ENCODE data around the gene C2.
A peak's percentile ranks its signal among the peaks of the same experiment; 100 is the strongest.

C2 gene

GRCh38 chr6:31927242-31927862 lies at the start of gene C2:
C2 (plus strand) TSS chr6:31927717; CDS start chr6:31927753, 36 bp downstream.
- no peak for DNase-seq

DNA sequence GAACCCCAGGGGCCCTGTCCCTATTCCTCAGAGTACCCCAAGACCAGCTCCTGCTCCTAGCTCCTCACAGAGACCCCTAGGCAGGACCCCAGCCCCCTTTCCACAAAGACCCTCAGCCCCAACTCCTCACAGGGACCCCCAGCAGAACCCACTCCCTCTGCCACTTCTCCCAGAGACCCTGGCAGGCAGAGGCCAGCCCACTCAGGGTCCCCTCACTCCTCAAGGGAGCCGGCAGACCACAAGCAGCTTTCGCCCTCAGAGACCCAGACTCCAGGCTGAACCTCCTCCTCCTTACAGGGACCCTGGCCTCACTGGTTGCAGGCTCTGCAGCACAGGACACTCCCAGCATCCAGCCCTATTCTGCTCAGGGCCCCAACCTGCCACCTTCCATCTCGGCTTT lies 49.3 kb upstream of the C2 start:
- DNase-seq, result no peak

GRCh38 chr6:31878726-31879125 lies 48.8 kb upstream of the C2 start, which contains the start of gene SLC44A4:
SLC44A4 (minus strand) TSS chr6:31878997; CDS start chr6:31878980, 17 bp downstream.
- DNase-seq, result no peak

DNA sequence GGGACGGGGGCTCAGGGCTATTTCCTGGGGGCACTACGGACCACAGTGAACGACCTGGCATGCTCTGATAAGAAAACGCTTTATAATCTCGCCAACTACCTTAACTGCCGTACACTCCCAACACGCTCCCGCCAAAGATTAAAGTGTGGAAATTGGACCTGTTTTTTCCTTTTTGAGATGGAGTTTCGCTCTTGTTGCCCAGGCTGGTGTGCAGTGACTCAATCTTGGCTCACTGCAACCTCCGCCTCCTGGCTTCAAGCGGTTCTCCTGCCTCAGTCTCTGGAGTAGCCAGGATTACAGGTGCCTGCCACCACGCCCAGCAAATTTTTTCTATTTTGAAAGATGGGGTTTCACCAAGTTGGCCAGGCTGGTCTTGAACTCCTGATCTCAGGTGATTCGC lies 48.4 kb upstream of the C2 start:
- DNase-seq, result no peak

GRCh38 chr6:31879901-31880300 lies 47.6 kb upstream of the C2 start:
- no peak for DNase-seq

DNA sequence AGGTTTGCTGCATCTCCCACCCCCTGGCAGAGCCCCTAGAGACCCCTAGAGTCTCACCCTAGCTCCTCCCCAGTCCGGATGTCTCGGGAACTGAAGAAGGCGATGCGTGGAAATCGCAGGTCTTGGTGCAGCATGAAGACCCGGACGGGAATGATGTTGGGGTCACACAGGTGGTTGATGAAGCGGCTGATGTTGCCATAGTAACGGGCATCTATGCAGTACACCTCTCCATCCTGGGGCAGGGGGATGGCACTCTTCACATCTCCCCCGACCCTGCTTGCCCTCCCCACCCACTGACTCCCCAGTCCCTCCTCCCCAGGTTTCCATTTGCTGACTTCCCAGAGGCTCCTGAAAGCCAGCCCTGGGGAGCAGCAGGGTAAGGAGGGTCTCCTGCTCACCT lies 46.9 kb upstream of the C2 start:
- DNase-seq, result no peak

GRCh38 chr6:31881136-31881859 lies 46.2 kb upstream of the C2 start:
- DNase-seq, result no peak

- peak; percentile 83 for DNase-seq
These were observed 45.2 kb upstream of the C2 start for GRCh38 chr6:31882344-31882743.

- no peak for DNase-seq
These were observed 43.8 kb upstream of the C2 start for GRCh38 chr6:31883676-31884075.

- no peak for DNase-seq
These were observed 42.9 kb upstream of the C2 start for GRCh38 chr6:31884528-31885035.

GRCh38 chr6:31886541-31886991 lies 41.0 kb upstream of the C2 start:
- DNase-seq, result no peak

- DNase-seq, result no peak
These were observed 40.1 kb upstream of the C2 start for GRCh38 chr6:31887173-31888007.

- DNase-seq, result no peak
These were observed 39.0 kb upstream of the C2 start for GRCh38 chr6:31888276-31889258.

DNA sequence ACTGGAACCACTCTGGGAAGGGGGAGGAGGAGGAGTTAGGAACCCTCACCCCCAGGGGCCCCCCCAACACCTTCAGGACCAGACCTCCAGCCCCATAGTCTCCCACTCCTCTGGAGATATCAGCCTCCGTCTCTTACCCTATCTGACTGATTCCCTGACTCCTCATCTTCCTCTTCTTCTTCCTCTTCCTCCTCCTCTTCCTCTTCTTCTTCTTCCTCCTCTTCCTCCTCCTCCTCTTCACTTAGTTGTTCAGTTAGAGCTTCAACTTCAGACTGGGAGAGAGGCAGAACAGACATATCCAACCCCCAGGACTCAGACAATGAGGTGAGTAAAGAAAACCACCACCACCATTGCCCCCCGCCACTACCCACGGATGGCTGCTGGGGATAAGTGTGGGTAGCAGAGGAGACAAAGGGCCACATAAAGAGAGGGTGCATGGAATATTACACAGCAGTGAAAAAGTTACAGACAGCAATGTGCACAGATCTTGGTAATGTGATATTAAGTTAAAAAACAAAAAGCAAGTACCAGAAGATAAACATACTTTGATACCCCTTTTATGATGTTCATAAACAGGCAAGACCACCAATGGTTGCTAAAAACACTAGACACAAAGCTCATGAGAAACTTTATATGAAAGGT lies 38.1 kb upstream of the C2 start:
- no peak for DNase-seq

- no peak for DNase-seq
These were observed 34.7 kb upstream of the C2 start for GRCh38 chr6:31892821-31893220.

- DNase-seq, result no peak
These were observed 31.0 kb upstream of the C2 start for GRCh38 chr6:31896493-31896855.

GRCh38 chr6:31896856-31897611 lies 30.5 kb upstream of the C2 start:
- no peak for DNase-seq

GRCh38 chr6:31897612-31898382 lies 29.7 kb upstream of the C2 start, which contains the start of gene EHMT2:
EHMT2 (minus strand) TSS chr6:31897698; CDS start chr6:31897677, 21 bp downstream.
- peak; percentile 69 for DNase-seq

DNA sequence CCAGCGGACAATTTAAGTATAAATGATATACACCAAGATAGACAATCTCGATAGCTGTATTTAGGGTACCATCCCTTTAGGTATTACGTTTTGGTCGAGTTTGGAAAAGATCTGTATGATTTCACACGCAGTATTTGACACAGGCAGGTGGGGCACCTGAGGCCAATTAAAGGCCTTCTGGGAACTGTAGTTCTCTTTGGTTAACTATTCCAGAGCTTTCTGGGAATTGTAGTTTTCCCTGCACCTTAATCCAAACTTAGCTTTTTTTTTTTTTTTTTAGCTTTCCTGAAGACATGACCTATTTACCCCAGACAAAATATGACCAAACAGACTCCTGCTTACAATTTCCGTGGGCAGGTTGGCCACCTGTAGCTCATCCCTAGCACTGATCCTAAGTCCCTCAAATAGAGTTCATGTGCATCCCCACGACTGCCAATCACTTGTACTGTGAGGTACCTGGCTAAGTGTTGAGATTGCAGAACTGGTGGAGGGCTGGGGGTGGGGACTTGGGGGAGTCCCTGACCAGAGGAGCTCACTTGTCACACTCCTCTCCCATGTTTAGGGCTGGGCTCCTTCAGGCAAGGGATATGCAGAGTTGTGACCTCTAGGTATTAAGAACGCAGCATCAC lies 29.0 kb upstream of the C2 start:
- DNase-seq, result peak; percentile 25

- DNase-seq, result no peak
These were observed 28.3 kb upstream of the C2 start for GRCh38 chr6:31899215-31899614.

All from SHP77 treated with DMSO at 0.1 percent for 48 hours (cell line).